Cardiac muscle cell (in vitro differentiated cells and primary cell): ENCODE results near the gene HES1. TPM values are rescaled to one million over a fixed set of nuclear protein-coding genes. Genes with fewer than 3 reads are reported as not detected.

Experiments
- DNase-seq, 2 donors: peaks; one replicate each; pipeline versions ENCODE4 v3.0.0 to v3.0.0-alpha.2; 2010 to 2017; ENCODE audit warnings: low read depth in 1 of 2, low spot score in 1 of 2
- H3K27ac ChIP-seq: fragments of 200-600 bp; sonication (generic); 2 replicates; pipeline ENCODE4 v1.5.1; 2016
- H3K27me3 ChIP-seq: fragments of 200-600 bp; sonication (generic); 2 replicates; pipeline ENCODE4 v1.6.0; 2016; ENCODE audit warnings: control low read depth
- H3K36me3 ChIP-seq: fragments of 200-600 bp; sonication (generic); 2 replicates; pipeline ENCODE4 v1.5.1; 2016; ENCODE audit warnings: control low read depth
- H3K4me1 ChIP-seq: fragments of 200-600 bp; sonication (generic); 2 replicates; pipeline ENCODE4 v1.8.1; 2017; ENCODE audit warnings: low read depth, mild to moderate bottlenecking, mixed run types
- H3K4me3 ChIP-seq: fragments of 200-600 bp; sonication (generic); 2 replicates; pipeline ENCODE4 v1.5.1; 2016; ENCODE audit warnings: mild to moderate bottlenecking
- H3K9me3 ChIP-seq: fragments of 200-600 bp; sonication (generic); 2 replicates; pipeline ENCODE4 v1.5.1; 2017; ENCODE audit warnings: low read depth, mild to moderate bottlenecking, control low read depth
- CTCF ChIP-seq: IDR thresholded peaks from 2 replicates; pipeline ENCODE4 v1.5.1; 2012; ENCODE audit warnings: low read depth, mild to moderate bottlenecking, low read length
- polyA plus RNA-seq: library from polyadenylated mRNA; unstranded; fragments of >200 nt; fragmentation: Nextera tagmentation; extraction: Ambion mirVana; gene quantifications from 2 replicates; pipeline ENCODE4 v1.2.1, GENCODE V29; 2016
- total RNA-seq: library from RNA; depleted of rRNA; stranded (reverse); fragments of >200 nt; gene quantifications from 2 replicates; pipeline ENCODE4 v1.2.3, GENCODE V29; 2016

The HES1 gene
- total and polyA plus RNA-seq, 2 experiments from 2014 or later: 22.6 to 33.9 TPM

DNA sequence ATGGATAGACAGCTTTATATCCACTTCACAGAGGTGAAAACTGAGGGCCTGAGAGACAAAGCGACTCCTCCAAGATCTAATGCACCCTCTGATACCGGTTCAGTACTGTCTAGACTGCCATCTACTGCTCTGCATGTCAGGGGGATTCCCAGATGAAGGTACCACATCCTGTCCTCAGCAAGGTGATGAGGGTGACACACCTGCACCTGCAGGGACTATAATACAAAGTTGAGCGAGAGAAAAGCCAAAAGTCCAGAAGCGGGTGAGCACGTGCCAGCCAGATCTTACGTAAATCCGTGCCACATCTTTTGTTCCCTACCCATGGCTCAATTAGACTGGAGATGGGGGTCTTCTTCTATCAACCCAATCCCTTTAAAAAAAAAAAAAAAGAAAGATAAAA is 32.4 kb upstream of the HES1 start:
- Histone ChIP-seq H3K4me3 (no peak overlapping the region), H3K27me3 (no peaks in the 10 kb centered on the region)

DNA sequence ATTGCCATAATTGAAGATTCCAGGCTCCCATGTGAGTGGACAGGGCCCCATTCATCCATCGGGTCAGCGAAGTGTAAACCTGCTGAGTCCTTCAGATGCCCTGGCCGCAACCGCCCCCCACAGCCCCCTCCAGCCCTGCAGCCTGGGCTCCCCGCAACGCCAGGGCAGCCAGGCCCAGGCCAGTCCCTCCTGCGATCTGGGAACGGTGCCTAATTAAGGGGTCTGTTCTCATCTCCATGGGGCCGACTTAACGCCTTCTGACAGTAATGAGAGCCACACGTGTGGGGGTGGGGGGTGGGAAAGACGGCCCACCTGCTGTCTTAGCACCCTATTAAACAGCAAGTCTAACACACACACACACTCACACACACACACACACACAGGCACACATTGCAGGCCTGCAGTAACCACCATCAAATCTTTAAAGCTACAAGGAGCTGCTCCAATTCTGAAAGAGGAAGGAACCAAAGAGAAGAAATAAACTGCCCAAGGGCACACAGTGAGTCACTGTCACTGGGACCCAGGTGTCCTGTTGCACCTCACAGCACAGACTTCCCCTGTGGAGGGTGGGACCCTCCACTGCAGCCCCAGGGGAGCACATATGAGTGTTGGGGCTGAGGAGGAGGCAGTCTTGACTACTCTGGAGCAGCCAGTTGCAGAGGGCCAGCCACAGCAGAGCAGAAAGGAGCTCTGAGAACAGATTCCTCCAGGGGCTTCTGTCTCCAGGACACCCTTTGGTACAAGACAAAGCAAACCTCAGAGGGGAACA is 31.8 kb upstream of the HES1 start:
- H3K27ac ChIP-seq: no peak overlapping the region
- no peak for DNase-seq
- no peak overlapping the region for H3K4me3 ChIP-seq
- H3K4me1 ChIP-seq: no peaks in the 10 kb centered on the region
- no peaks in the 10 kb centered on the region for H3K36me3 ChIP-seq
- no peaks in the 10 kb centered on the region for H3K9me3 ChIP-seq
- no peak for TF ChIP-seq CTCF
- no peaks in the 10 kb centered on the region for H3K27me3 ChIP-seq

More for the DNA sequence above, 32.4 kb upstream of the HES1 start:
- DNase-seq: no peak
- Histone ChIP-seq H3K27ac (no peak overlapping the region), H3K4me1 (no peaks in the 10 kb centered on the region), H3K36me3 (no peaks in the 10 kb centered on the region), H3K9me3 (no peaks in the 10 kb centered on the region)
- TF ChIP-seq CTCF: no peak

- Histone ChIP-seq H3K27me3 (no peaks in the 10 kb centered on the region), H3K4me3 (no peak overlapping the region), H3K9me3 (no peaks in the 10 kb centered on the region), H3K36me3 (no peaks in the 10 kb centered on the region), H3K27ac (no peak overlapping the region), H3K4me1 (no peaks in the 10 kb centered on the region)
- TF ChIP-seq CTCF: no peak
- DNase-seq: no peak
Measured at GRCh38 chr3:194105292-194105691, 30.7 kb upstream of the HES1 start.

- Histone ChIP-seq H3K4me3 (no peak overlapping the region), H3K27ac (no peak overlapping the region), H3K36me3 (no peaks in the 10 kb centered on the region), H3K9me3 (no peaks in the 10 kb centered on the region), H3K4me1 (no peaks in the 10 kb centered on the region), H3K27me3 (no peaks in the 10 kb centered on the region)
- DNase-seq: no peak
- TF ChIP-seq CTCF: no peak
Measured at GRCh38 chr3:194107107-194107506, 28.8 kb upstream of the HES1 start.

DNA sequence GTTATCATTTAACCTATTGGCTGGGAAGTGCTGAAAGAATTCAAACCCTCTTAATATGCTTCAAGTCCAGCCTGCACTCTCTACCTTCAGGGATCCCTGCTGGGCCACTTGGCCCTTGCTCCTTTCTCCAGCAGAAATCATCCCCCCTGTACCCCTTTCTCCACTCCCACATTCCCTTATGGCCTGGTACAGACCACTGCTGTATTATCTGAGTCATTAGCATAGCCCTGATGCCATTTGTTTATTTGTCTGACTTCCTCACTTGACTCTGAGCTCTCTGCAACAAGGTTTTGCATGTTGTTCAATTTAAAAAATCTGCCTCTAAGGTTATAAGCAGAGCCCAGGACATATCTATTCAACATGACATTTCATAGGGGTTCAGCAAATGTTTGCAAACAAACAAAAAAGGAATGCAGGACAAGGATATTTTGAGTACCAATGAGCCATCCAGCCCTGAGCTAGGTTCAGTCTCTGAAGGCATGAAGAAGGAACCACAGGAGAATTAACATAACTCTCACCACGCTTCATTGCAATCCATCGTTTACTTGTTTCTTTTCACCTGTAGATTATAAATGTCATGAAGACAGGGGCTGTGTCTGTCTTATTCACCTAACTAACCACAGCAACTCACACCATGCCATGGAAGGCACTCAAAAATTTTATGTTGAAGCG is 26.6 kb upstream of the HES1 start:
- H3K4me3 ChIP-seq: no peak overlapping the region
- H3K27ac ChIP-seq: no peak overlapping the region
- no peak for DNase-seq
- no peaks in the 10 kb centered on the region for H3K9me3 ChIP-seq
- H3K27me3 ChIP-seq: no peaks in the 10 kb centered on the region
- H3K36me3 ChIP-seq: no peaks in the 10 kb centered on the region
- no peak for TF ChIP-seq CTCF
- no peaks in the 10 kb centered on the region for H3K4me1 ChIP-seq
